Hepatocyte (in vitro differentiated cells): ENCODE results near the gene KLHL30. TPM values are rescaled to one million over a fixed set of nuclear protein-coding genes. Genes with fewer than 3 reads are reported as not detected.

Experiments used
- DNase-seq: peaks from one replicate; pipeline ENCODE4 v3.0.0-alpha.2; 2016; ENCODE audit warnings: low spot score
- H2AFZ ChIP-seq: fragments of 200-600 bp; sonication (generic); 2 replicates; pipeline ENCODE4 v1.6.0; 2016; ENCODE audit warnings: antibody characterized with exemption, mild to moderate bottlenecking
- H3K27ac ChIP-seq: fragments of 200-600 bp; sonication (generic); 2 replicates; pipeline ENCODE4 v1.5.1; 2016; ENCODE audit warnings: mild to moderate bottlenecking
- H3K27me3 ChIP-seq: fragments of 200-600 bp; sonication (generic); 2 replicates; pipeline ENCODE4 v1.6.1; 2016
- H3K36me3 ChIP-seq: fragments of 200-600 bp; sonication (generic); replicated peaks from 2 replicates; pipeline ENCODE4 v1.5.1; 2016; ENCODE audit warnings: low read depth; ENCODE audit not compliant: insufficient read depth
- H3K4me1 ChIP-seq: fragments of 200-600 bp; sonication (generic); 2 replicates; pipeline ENCODE4 v1.5.1; 2016; ENCODE audit warnings: mild to moderate bottlenecking, moderate library complexity; ENCODE audit not compliant: insufficient read depth
- H3K4me2 ChIP-seq: fragments of 200-600 bp; sonication (generic); 2 replicates; pipeline ENCODE4 v1.6.0; 2016
- H3K4me3 ChIP-seq: fragments of 200-600 bp; sonication (generic); 2 replicates; pipeline ENCODE4 v1.5.1; 2016; ENCODE audit warnings: mild to moderate bottlenecking
- H3K79me2 ChIP-seq: fragments of 200-600 bp; sonication (generic); 2 replicates; pipeline ENCODE4 v1.6.0; 2017; ENCODE audit warnings: mild to moderate bottlenecking
- H3K9me2 ChIP-seq: fragments of 200-600 bp; sonication (generic); replicated peaks from 2 replicates; pipeline ENCODE4 v1.6.0; 2017; ENCODE audit warnings: mild to moderate bottlenecking; ENCODE audit not compliant: insufficient read depth
- H3K9me3 ChIP-seq: fragments of 200-600 bp; sonication (generic); 2 replicates; pipeline ENCODE4 v1.5.1; 2016; ENCODE audit warnings: low read depth, mild to moderate bottlenecking
- H4K20me1 ChIP-seq: fragments of 200-600 bp; sonication (generic); 2 replicates; pipeline ENCODE4 v1.6.0; 2016; ENCODE audit warnings: mild to moderate bottlenecking; ENCODE audit not compliant: insufficient read depth, poor library complexity, severe bottlenecking
- EZH2 ChIP-seq: fragments of 200-600 bp; sonication (generic); IDR thresholded peaks from 2 replicates; pipeline ENCODE4 v1.6.1; 2016; ENCODE audit warnings: antibody characterized with exemption, mild to moderate bottlenecking, borderline replicate concordance
- EZH2phosphoT487 ChIP-seq: fragments of 200-600 bp; sonication (generic); IDR thresholded peaks from one replicate; pipeline ENCODE4 v1.6.1; 2018; ENCODE audit warnings: antibody characterized with exemption, mild to moderate bottlenecking, low read depth, moderate library complexity; ENCODE audit not compliant: unreplicated experiment, severe bottlenecking
- WGBS: methylation state at CpG from one replicate; pipeline ENCODE4 v1.1.6; 2016; ENCODE audit warnings: low lambda C conversion rate; ENCODE audit errors: missing lambda C conversion rate; 5-methylcytosine and 5-hydroxymethylcytosine counted together
- polyA plus RNA-seq: library from polyadenylated mRNA; unstranded; fragments of >200 nt; fragmentation: Nextera tagmentation; extraction: Ambion mirVana; gene quantifications from 2 replicates; pipeline ENCODE4 v1.2.1, GENCODE V29; 2016
- total RNA-seq: library from RNA; depleted of rRNA; stranded (reverse); fragments of >200 nt; gene quantifications from 2 replicates; pipeline ENCODE4 v1.2.3, GENCODE V29; 2014
- TF ChIP-seq, protein P1 (sequence below): fragments of 200-600 bp; sonication (generic); IDR thresholded peaks from 2 replicates; pipeline ENCODE4 v1.5.1; 2016; ENCODE audit warnings: antibody characterized with exemption, mild to moderate bottlenecking; ENCODE audit not compliant: poor library complexity

Gene KLHL30
- total and polyA plus RNA-seq, 2 experiments from 2014 or later = 0.15 TPM; not detected in 1

DNA sequence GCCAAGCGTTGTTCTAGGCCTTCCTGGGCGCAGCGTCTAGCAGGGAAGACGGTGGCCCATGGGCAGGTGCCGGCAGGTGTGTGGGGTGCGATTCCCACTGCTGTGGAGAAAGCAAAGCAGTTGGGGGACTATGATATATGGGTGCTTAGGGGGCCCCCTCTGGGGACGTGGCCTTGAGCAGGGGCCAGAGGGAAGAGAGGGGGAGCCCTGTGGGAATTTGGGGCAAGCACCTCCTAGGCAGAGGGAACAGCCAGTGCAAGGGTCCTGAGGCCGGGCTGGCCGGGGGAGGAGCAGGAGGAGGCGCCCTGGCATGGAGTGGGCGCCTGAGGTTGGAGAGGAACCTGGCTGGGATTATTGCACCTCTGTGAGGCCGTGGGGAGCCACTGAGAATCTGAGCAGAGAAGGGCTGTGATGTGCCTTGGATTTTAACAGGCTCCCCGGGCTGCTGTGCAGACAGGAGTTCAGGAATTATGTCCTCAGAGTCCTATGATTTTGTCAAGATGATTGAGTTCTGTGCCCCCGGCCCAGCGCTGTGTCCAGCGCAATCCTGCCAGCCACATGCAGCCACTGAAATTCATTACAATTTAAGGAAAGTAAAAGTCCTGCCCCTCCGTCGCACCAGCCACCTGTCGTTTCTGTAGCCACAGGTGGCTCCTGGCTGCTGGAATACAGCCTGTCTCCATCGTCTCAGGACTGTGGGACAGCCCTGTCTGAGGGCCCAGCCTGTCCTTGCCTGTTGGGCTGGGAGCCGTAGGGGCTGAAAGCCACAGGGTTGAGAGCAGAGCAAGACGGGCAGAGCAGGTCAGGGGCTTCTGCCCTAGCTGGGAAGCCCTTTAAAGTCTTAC is 9.1 kb upstream of the KLHL30 start:
- no peaks in the 10 kb centered on the region for H3K79me2 ChIP-seq
- no peaks in the 10 kb centered on the region for H3K27me3 ChIP-seq
- no peaks in the 10 kb centered on the region for H3K4me1 ChIP-seq
- no peaks in the 10 kb centered on the region for H3K9me3 ChIP-seq
- H2AFZ ChIP-seq = no peak overlapping the region
- no peak overlapping the region for H3K4me2 ChIP-seq
- no peak for DNase-seq
- 90% methylated on average over 22 of the region's 22 CpGs for WGBS
- no peaks in the 10 kb centered on the region for H3K9me2 ChIP-seq
- TF ChIP-seq EZH2phosphoT487 (no peak), EZH2 (no peak)
- TF ChIP-seq, protein P1, sequence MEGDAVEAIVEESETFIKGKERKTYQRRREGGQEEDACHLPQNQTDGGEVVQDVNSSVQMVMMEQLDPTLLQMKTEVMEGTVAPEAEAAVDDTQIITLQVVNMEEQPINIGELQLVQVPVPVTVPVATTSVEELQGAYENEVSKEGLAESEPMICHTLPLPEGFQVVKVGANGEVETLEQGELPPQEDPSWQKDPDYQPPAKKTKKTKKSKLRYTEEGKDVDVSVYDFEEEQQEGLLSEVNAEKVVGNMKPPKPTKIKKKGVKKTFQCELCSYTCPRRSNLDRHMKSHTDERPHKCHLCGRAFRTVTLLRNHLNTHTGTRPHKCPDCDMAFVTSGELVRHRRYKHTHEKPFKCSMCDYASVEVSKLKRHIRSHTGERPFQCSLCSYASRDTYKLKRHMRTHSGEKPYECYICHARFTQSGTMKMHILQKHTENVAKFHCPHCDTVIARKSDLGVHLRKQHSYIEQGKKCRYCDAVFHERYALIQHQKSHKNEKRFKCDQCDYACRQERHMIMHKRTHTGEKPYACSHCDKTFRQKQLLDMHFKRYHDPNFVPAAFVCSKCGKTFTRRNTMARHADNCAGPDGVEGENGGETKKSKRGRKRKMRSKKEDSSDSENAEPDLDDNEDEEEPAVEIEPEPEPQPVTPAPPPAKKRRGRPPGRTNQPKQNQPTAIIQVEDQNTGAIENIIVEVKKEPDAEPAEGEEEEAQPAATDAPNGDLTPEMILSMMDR = no peak
- no peaks in the 10 kb centered on the region for H4K20me1 ChIP-seq
- no peak overlapping the region for H3K4me3 ChIP-seq
- H3K27ac ChIP-seq = no peak overlapping the region
- H3K36me3 ChIP-seq = no peaks in the 10 kb centered on the region

DNA sequence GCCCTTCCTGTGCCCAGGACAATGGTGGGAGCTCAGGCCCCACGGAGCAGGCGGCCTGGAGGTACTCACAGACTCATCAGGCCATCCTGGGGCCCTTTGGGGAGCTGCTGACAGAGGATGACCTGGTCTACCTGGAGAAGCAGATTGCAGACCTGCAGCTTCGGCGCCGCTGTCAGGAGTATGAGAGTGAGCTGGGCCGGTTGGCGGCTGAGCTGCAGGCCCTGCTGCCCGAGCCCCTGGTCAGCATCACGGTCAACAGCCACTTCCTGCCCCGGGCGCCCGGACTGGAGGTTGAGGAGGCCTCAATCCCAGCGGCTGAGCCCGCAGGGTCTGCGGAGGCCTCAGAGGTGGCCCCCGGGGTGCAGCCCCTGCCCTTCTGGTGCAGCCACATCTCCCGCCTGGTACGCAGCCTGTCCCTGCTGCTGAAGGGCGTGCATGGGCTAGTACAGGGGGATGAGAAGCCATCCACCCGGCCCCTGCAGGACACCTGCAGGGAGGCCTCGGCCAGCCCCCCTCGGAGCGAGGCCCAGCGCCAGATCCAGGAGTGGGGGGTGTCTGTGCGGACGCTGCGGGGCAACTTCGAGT is 8.3 kb upstream of the KLHL30 start:
- H3K9me2 ChIP-seq = no peaks in the 10 kb centered on the region
- no peak overlapping the region for H3K4me2 ChIP-seq
- TF ChIP-seq EZH2 (no peak), EZH2phosphoT487 (no peak)
- TF ChIP-seq, protein P1 = no peak
- no peaks in the 10 kb centered on the region for H3K36me3 ChIP-seq
- H3K9me3 ChIP-seq = no peaks in the 10 kb centered on the region
- 95% methylated on average over 28 of the region's 28 CpGs for WGBS
- H2AFZ ChIP-seq = no peak overlapping the region
- DNase-seq = no peak
- H3K27me3 ChIP-seq = no peaks in the 10 kb centered on the region
- H3K79me2 ChIP-seq = no peaks in the 10 kb centered on the region
- no peak overlapping the region for H3K4me3 ChIP-seq
- no peak overlapping the region for H3K27ac ChIP-seq
- no peaks in the 10 kb centered on the region for H3K4me1 ChIP-seq
- no peaks in the 10 kb centered on the region for H4K20me1 ChIP-seq

GRCh38 chr2:238130696-238131628 is 7.5 kb upstream of the KLHL30 start:
- Histone ChIP-seq H3K36me3 (no peaks in the 10 kb centered on the region), H3K9me2 (no peaks in the 10 kb centered on the region), H3K27ac (no peak overlapping the region), H3K79me2 (no peaks in the 10 kb centered on the region), H3K9me3 (no peaks in the 10 kb centered on the region), H3K4me1 (no peaks in the 10 kb centered on the region), H3K4me2 (no peak overlapping the region), H3K4me3 (no peak overlapping the region), H3K27me3 (no peaks in the 10 kb centered on the region), H4K20me1 (no peaks in the 10 kb centered on the region), H2AFZ (no peak overlapping the region)
- DNase-seq = no peak
- no peak for TF ChIP-seq EZH2phosphoT487
- no peak for TF ChIP-seq EZH2
- TF ChIP-seq, protein P1 = no peak
- 94% methylated on average over 62 of the region's 68 CpGs for WGBS
